HK-2 (cell line): ENCODE measurements around the gene TRAK1.

ENCODE experiments used
- DNase-seq: peaks from one replicate; pipeline ENCODE4 v3.0.0-alpha.2; 2018; ENCODE audit not compliant: unreplicated experiment

TRAK1 gene

DNA sequence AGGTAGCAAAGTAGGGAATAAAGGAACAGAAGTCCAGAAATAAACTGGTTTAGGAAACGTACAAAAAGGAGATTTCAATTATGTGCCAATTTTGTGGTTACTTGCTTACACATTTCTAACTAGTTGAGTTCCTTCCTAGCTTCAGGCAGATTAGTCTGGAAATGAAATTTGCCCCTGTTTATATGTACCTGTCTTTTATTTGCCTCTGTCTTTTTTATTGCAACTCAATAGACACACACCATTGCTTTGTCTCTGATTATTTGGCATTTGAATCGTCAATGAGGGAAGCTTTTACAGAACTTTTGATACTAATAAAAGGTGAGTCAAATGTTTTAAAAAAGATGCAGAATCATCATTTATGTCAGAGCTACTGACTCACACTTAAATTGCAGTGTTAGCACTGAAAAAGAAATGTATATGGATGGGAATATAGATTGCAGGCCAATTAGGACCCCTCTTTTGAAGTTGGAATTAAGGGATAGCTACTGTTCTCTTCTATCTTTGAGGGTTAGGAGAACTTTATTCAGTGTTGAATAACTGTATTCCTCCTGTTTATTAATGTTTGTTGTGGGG is 60.5 kb downstream of the TRAK1 start:
- DNase-seq: no peak

DNA sequence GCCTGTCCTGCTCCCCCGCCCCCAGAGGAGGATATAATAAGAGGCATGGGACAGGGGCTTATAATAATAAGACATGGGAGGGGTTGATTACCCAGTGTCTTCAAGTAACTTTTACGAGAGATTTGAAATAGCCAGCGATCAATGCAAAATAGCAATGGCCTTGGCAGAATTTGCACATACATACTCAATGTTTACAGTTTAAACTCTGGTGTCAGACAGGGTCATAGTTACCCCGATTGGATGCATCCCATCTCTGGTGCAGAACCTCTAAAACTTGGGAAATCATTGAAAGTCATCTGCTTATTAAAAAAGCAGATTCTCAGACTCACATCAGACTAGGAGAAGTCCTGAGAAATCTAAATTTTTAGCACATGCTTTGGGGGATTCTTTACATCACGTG is 61.0 kb downstream of the TRAK1 start:
- no peak for DNase-seq

DNA sequence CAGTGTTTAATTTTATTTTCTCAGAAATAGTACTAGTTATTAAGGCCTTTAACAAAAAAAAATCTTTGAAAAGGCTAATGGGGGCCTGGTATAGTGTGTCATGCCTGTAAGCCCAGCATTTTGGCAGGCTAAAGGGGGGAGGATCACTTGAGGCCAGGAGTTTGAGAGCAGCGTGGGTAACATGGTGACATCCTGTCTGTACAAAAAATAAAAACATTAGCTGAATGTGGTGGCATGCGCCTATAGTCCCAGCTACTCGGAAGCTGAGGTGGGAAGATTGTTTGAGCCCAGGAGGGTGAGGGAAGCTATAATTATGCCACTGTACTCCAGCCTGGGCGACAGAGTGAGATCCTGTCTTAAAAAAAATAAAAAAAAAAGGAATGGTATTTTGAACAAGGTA is 61.9 kb downstream of the TRAK1 start:
- DNase-seq: no peak

DNA sequence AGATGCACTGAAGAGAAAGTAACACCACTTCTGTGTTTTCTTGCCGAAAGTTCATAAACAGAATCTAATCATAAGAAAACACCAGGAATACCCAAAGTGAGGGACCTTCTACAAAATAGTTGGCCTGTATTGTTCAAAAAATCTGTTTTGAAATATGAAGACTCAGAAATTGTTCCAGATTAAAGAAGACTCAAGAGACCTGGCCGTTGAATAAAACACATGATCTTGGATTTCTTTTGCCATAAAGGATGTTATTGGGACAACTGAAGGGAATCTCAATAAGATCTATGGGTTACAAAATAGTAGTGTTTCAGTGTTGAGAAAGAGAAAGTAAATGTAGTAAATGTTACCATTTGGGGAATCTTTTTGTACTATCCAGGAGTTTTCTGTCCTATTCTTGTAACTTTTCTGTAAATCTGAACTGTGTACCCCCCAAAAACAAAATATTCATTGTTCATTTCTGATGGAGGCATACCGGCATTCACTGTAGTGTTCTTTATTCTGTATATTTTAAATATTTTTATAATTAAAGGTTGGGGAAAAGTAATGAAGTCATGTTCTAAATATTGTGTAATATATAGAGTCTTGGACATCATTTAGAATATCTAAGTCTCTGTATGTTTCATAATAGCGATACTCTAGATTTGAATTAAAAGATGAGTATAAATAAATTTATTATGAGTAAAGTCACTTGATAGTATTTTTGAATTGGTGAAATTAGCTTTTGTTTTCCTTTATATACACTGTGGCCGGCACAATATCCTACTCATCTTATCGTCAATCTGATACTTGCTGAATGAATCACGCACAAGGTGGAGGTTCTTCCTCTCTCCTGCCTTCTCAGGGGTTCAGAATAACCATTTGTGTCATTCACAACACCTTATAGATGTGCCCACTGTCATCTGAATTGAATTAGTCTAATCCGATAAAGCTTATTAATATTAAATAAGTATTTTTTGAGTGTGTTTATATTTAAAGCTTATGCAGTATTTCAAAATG is 66.7 kb downstream of the TRAK1 start:
- DNase-seq: no peak

DNA sequence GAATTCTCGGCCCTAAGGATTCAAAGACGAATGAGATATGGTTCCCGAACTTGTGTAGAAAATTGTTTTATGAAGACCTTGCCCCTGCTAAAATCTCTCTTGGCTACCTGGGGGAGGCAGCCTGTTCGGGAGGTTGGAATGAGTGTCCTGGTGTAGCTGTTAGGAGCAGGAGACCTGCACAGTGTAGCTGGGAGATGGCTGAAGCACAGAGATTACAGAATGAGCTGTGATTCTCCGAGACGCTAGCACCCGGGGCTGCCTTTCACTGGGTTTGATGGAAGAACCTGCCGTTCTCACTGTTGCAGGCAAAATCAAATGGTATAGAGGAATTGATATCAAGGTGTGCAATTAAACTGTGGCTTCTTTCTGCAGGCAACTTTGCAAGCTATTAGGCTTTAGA is 68.0 kb downstream of the TRAK1 start:
- no peak for DNase-seq

DNA sequence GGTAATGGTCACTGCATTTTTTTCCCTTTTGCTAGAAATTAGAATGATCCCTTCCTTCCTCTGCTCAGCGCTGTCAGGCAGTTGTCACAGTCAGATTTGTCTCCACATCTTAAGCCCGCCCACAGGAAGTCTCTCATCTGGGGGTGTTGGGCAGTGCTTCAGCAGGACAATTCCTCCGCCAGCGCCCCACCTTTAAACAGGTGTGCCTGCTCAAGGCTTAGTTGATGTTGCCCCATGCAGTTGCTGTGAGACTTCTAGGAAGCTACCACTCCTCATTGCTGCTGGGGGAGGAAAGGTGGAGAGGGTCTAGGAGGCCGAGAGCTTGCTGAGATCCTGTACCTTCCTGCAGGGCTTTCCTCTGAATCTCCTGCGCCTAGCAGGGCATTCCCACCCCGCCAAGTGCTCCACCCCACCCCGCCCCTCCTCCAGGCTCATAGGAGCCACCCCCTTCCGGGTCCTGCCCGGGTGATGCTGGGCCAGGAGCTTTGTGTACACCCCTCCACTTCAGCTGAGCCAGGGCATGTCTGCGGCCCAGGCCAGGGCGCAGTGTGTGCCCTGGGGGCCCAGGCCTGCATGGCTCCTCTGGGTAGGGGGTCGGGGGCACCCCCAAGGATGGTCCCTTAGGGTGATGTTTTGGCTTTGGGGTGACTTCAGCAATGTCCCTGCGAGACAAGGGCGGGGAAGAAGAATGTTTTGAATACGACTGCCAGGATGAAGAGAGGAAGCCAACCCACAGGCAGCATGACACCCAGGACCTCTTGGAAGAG is 68.7 kb downstream of the TRAK1 start:
- no peak for DNase-seq

DNA sequence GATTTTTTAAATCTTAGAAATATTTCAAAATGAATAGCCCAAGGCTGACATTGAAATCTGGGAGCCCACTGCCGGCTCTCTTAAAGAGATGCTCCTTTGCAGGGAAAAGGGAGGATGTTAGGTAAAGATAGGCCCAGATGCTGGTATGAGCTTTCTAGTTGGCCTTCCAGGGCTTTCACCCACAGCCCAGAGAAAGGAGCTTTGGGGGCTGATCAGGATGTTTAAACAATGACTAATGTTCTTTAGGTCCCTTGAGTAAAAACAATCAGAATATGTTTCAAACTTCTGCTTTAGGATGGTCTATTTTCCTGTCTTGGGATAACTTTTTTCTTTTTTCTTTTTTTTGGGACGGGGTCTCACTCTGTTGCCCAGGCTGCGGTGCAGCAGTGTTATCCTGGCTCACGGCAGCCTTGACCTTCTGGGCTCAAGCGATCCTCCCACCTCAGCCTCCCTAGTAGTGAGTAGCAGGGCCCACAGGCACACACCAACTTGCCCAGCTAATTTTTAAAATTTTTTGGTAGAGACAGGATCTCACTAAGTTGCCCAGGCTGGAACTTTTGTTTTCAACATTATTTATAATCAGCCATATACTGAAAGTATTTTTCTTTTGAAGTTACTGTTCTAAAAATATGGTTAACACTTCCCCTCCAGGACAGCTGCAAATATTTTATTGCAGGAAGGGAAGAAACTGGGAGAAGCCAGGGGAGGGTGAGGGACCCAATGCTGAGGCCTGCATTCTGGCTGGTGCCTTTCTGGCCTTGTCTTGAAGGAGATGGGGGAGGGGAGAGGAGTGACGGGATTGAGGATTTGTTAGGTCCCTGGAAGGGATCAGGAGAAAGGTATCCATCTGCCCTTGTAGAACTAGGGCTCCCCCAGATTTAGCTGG is 70.1 kb downstream of the TRAK1 start:
- DNase-seq: no peak

DNA sequence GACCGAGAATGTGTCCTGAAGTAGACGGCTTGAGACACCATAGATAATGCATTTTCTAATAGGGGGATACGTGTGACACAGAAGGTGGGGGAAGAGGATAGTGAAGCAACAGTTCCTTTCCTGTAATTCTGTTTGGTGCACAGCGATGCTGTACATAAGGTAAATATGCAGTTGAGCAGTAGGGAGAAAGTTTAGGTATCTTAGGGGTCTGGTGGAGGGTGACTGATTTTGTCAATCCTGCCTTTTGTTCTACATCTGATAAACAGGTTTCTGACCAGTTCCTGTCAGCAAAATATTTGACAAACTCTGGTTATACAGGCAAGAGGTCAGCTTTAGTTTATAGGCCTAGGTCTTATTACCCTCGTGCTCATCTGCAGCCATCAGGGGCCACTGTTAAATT is 71.3 kb downstream of the TRAK1 start:
- no peak for DNase-seq

DNA sequence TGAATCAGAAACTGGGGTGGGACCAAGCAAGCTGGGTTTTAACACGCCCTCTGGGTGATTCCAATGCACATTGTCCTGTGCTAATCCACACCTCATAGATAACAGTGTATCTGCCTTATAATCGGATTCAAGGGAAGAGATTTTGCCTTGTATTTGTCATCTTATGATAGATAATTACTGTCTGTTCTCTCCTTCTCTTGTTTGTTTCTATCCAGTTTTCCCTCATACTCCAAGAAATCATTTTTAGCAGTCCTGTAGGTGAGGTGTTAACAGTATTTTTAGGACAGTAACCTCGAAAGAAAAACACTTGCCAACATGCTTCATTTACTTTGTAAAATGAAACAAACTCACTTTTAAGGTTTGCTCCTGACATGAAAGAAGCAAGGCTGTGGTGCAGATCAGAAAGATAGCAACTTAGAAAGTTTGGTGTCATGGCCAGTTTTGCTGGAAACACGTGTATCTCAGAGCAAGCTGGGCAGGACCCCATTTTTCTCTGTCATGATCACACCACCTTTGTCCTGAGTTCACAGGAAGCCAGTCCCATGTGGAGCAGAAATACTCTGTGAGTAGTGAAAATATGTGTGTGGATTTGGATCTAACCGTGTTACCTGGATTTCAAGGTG is 72.6 kb downstream of the TRAK1 start:
- no peak for DNase-seq

DNA sequence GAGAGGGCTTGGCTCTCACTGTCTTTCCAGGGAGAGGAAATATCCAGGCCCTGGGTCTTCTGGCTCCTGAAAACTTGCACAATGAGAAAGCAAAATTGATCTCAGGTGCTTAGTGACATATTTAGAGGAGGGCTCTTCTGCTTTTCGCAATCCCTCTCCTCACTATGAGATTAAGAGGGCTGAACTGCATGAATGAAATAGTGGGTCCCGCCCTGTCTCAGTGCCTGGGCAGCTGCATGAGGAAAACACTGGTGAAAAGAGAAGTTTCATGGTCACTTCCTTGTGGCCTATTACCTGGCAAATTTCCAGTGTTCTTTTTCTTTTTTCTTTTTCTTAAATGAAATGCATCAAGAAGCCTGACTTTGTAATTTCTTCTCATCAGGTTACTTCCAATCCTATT is 73.5 kb downstream of the TRAK1 start:
- DNase-seq: no peak

DNA sequence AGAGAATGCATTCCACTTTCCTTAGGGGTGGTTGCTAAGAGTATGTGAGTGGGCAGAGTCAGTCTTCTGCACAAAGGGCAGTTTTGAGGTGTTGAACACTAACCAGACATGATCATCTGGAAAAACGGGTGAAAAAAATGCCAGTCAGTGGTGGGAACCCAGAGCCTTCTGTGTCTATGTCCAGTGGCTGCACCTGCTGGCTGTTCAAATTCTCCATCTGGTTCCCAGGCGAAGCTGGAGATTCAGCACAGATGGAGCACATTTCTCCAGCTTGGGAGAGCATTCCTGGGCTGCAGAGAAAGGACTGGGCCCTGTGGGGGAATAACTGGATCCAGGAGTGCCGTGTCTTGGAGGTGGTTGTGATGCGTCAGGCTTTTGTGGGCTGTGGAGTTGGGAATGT is 74.1 kb downstream of the TRAK1 start:
- DNase-seq: no peak

DNA sequence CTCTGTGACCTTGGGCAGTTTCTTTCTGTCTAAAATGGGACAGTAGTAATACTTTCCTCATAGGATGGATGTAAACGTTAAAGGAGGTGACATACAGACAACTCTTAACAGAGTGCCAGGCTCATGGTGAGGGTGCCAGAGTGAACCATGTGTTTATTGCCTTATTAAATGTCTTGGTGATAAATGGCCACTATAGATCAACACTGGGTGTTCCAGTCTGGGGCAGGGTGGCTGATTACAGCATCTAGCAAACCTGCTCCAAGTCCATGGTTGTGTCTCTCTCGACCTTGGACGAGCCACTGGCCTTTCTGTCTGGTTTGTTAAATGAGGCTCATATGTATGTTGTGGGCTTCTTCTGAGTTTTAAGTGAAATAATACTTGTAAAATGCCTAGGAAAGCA is 75.1 kb downstream of the TRAK1 start:
- no peak for DNase-seq

DNA sequence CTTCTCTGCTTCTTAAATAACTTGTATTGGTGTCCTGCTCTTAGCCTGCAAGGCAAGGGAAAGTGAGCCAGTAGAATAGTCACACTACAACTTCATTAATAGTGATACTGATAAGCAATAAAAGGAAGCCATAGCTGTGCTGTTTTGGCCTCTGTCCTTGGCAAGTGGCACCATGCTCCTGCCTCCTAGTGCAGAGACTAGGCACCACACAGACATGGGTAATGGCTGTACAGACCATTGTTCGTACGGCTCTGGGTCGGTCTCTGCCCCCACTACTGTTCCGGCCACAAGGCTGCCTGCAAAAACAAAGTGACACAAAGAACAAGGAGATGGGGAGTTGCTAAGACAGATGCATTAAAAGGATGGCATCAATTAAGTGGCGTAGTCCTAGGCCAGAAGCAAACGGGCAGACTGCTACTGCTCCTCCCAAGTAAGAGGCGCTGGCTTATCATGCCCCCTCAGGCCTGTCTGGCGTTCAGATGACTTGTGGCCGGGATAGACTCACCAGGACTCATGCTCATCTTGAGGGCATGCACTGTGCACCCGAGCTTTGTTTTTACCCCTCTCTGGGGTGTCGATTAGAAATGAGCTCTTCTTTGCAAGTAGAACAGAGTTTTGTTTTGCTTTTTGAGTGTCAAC is 75.6 kb downstream of the TRAK1 start:
- DNase-seq: no peak

DNA sequence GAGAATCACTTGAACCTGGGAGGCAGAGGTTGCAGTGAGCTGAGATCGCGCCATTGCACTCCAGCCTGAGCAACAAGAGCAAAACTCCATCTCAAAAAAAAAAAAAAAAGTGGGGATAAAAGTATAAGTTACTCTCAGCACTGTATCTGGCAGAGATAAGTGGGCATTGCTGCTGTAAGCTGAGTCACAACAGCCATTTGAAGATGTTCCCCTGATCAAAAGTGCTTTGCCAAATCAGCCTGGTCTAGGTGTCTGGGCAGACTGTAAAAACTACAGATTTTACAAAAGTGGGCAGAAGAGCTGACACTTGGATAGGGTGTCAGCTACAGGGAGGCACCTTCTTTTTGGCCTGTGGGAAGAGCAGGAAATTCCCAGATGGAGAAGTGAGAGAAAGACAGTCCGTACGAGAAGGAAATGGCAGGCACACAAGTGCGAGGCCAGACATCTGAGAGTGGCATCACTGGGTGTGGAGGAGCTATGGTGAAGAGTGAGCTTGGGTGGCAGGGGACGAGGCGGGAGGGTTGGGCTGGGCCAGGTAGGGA is 78.5 kb downstream of the TRAK1 start:
- no peak for DNase-seq

DNA sequence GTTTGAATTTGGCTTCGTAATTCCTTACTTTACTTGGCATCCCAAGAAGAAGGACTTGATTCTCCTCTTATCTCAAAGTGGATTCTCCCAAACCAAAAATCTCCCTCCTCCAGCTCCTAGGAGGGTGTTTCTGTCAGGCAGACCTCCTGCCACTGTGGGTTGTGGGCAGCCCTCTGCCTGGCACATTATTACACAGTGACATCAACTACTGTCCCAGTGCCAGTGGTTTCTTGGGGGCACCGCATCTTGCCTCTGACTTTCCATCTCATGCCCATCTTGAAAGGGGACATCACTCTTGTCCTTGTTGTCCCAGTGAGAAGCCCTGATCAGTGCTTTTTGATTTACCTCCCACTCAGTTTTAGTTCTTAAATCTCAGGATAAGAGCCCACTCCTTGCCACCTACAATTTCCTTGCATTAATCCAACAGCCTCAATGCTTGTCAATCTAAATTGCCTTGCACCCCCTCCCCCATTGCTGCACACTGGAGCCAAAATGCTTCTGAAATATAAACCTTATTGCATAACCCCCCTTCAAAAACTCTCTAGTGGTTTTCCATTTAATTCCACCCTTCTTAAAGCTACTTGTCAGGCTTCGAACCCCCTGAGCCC is 81.0 kb downstream of the TRAK1 start:
- no peak for DNase-seq

DNA sequence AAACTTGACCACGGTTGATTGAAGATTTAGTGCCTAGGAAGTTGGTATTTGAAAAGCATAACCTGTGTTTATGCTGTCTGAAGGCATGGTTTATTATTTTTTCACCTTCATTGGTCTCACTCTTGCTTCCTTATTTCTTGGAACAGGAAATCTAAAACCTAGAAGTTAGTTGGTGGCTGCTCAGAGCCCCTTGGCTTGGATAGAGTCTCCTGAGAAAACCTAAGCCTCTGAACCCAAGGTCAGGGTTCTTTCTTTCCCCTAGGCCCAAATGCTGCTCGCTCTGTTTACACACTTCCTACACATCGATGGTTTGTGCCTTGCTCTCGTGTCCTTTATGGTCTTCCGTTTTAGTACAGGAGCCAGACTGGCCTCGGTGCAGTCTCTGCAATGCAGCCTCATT is 82.2 kb downstream of the TRAK1 start:
- no peak for DNase-seq

DNA sequence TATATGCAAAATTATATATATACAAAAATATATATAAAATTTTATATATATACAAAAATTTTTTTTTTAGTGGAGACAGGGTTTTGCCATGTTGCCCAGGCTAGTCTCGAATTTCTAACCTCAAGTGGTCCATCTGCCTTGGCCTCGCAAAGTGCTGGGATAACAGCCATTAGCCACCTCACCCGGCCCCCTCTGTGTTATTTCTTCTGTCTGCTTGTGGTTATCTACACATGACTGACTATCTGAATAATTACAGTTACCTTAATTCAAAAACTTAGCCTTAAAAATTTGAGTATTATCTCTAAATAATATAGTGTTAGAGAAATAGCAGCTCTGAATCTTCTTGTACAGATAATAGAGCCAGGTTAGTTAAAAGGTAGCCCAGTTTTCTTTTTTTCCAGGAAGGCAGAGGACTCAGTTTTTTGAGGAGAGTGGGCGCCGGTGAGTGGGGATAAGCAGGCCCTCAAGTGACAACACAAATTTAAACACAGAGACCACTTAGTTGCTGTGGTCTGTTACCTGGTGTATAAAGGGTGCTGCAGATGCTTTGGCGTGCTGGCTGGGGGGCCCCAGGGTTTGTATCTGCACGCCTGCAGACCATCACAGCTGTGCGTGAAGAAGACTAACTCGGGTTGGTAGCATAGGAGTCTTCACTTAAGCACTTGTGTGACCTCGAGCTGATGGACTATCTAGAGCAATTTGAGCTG is 83.7 kb downstream of the TRAK1 start:
- DNase-seq: no peak

DNA sequence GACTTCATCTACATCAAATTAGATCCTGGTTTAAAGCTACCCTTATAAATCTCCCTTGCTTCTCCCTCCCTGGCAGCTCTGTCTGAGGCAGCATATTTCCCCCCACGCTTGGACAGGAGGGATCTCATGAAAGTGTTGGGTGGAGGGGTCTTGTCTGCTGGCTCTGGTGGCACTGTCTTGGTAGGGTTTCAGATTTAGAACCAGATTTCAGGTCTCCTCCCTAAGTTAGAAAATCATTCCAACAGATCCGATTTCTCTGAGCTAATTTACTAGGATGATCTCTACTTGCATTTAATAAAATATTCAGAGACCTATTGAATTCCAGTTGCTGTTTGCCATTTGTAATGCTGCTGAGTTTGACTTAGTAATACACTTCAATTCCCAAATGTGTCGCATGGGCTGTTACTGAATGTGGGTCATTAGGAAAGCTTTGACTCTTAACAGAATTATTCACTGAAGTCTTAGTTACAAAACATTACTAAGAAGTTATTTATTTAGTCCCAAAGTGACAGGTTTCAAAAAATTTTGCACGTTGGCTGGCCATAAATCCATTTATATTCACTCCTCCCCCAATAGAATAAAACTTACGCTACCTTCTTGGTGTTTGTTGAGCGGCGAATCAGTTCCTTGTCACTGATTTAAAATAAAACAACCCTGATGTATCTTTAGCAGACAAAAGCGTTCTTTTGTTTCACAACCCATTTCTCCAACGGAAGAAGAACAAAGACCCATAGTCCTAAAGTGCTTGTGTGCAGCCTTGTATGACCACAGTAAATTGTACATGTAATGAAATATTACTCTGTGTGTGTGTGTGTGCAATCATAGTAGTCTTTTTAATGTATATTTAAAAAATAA is 84.5 kb downstream of the TRAK1 start:
- DNase-seq: no peak
